K562 (cell line): ENCODE results near the gene FAM98C. TPM values are rescaled to one million over a fixed set of nuclear protein-coding genes. Genes with fewer than 3 reads are reported as not detected.

Experiments
- polyA plus RNA-seq, 8 experiments: library from polyadenylated mRNA; depleted of rRNA in 4 of 8; stranded (reverse) in 5 of 8; unstranded in 3 of 8; fragments of >200 nt; fragmentation: Nextera tagmentation in 2 of 8; fragmentation: Illumina TruSeq in 1 of 8; extraction: Ambion mirVana in 2 of 8; extraction: Trizol in 1 of 8; gene quantifications; 2 replicates each; pipeline versions ENCODE4 v1.2.1 to v1.2.3, GENCODE V29; 2011 to 2014; ENCODE audit warnings: inconsistent platforms in 1 of 8, missing spikeins in 1 of 8
- total RNA-seq, 7 experiments: library from RNA; depleted of rRNA in 6 of 7; stranded (reverse); fragments of >200 nt in 6 of 7; fragmentation: Illumina TruSeq in 2 of 7; extraction: Trizol in 2 of 7; gene quantifications; 2 replicates each; pipeline versions ENCODE4 v1.2.1 to v1.2.3, GENCODE V29; 2011 to 2021; ENCODE audit warnings: low replicate concordance in 1 of 7

Gene FAM98C
- total and polyA plus RNA-seq, 9 of the 15 experiments (the other 6 are each of a cell fraction or from before 2014, with no cell fraction given): 1.7 to 43.8 (median 13.7) TPM

Other genes starting within 250 kb of the FAM98C start
Only the 7 nearest of the 15 such genes appear.
- gene KCNK6, start 83.2 kb upstream of the FAM98C start, total RNA-seq (2014; rRNA removed): 0.05 and 0.12 TPM in 2 replicates
- gene KCNK6, start 83.2 kb upstream of the FAM98C start, total RNA-seq (2014; rRNA removed; fragmentation: Illumina TruSeq; extraction: Trizol): 0.06 and 0.15 TPM in 2 replicates
- gene KCNK6, start 83.2 kb upstream of the FAM98C start, total RNA-seq (2015; rRNA removed; fragmentation: Illumina TruSeq; extraction: Trizol): 0.04 and 0.07 TPM in 2 replicates
- 0.18 and 0.31 TPM in 2 replicates for gene KCNK6, start 83.2 kb upstream of the FAM98C start, total RNA-seq (2021)
- 0.07 and 0.16 TPM in 2 replicates for gene KCNK6, start 83.2 kb upstream of the FAM98C start, polyA plus RNA-seq (2011; rRNA removed)
- 0.08 and 0.42 TPM in 2 replicates for gene KCNK6, start 83.2 kb upstream of the FAM98C start, polyA plus RNA-seq (2014; fragmentation: Illumina TruSeq; extraction: Trizol)
- under 1 TPM; 0.24 to 0.27 TPM for gene KCNK6, start 83.2 kb upstream of the FAM98C start, polyA plus RNA-seq (2014; fragmentation: Nextera tagmentation; extraction: Ambion mirVana)
- gene KCNK6, start 83.2 kb upstream of the FAM98C start, polyA plus RNA-seq (2014; rRNA removed): 0.07 and 0.08 TPM in 2 replicates
- gene CATSPERG, start 67.3 kb upstream of the FAM98C start, total RNA-seq (2014; rRNA removed): 0.37 TPM in 1 of 2 replicates, not detected in the other
- 0.41 and 0.58 TPM in 2 replicates for gene CATSPERG, start 67.3 kb upstream of the FAM98C start, total RNA-seq (2014; rRNA removed; fragmentation: Illumina TruSeq; extraction: Trizol)
- gene CATSPERG, start 67.3 kb upstream of the FAM98C start, total RNA-seq (2015; rRNA removed; fragmentation: Illumina TruSeq; extraction: Trizol): 0.72 and 0.76 TPM in 2 replicates
- gene CATSPERG, start 67.3 kb upstream of the FAM98C start, total RNA-seq (2021): 1.8 and 2.2 TPM in 2 replicates
- gene CATSPERG, start 67.3 kb upstream of the FAM98C start, polyA plus RNA-seq (2011; rRNA removed): 0.56 and 1.0 TPM in 2 replicates
- 0.15 and 0.30 TPM in 2 replicates for gene CATSPERG, start 67.3 kb upstream of the FAM98C start, polyA plus RNA-seq (2014; fragmentation: Illumina TruSeq; extraction: Trizol)
- under 1 TPM in 1 of 2 experiments, not detected in 1; 0.07 TPM for gene CATSPERG, start 67.3 kb upstream of the FAM98C start, polyA plus RNA-seq (2014; fragmentation: Nextera tagmentation; extraction: Ambion mirVana)
- gene CATSPERG, start 67.3 kb upstream of the FAM98C start, polyA plus RNA-seq (2014; rRNA removed): 0.97 and 1.1 TPM in 2 replicates
- 379 and 498 TPM in 2 replicates for gene PSMD8, start 28.5 kb upstream of the FAM98C start, total RNA-seq (2014; rRNA removed)
- 222 and 257 TPM in 2 replicates for gene PSMD8, start 28.5 kb upstream of the FAM98C start, total RNA-seq (2014; rRNA removed; fragmentation: Illumina TruSeq; extraction: Trizol)
- 315 and 317 TPM in 2 replicates for gene PSMD8, start 28.5 kb upstream of the FAM98C start, total RNA-seq (2015; rRNA removed; fragmentation: Illumina TruSeq; extraction: Trizol)
- gene PSMD8, start 28.5 kb upstream of the FAM98C start, total RNA-seq (2021): 304 and 317 TPM in 2 replicates
- 561 and 583 TPM in 2 replicates for gene PSMD8, start 28.5 kb upstream of the FAM98C start, polyA plus RNA-seq (2011; rRNA removed)
- gene PSMD8, start 28.5 kb upstream of the FAM98C start, polyA plus RNA-seq (2014; fragmentation: Illumina TruSeq; extraction: Trizol): 377 and 397 TPM in 2 replicates
- 100 to 1,000 TPM; 130 to 244 TPM for gene PSMD8, start 28.5 kb upstream of the FAM98C start, polyA plus RNA-seq (2014; fragmentation: Nextera tagmentation; extraction: Ambion mirVana)
- 372 and 502 TPM in 2 replicates for gene PSMD8, start 28.5 kb upstream of the FAM98C start, polyA plus RNA-seq (2014; rRNA removed)
- not detected in 2 replicates for gene GGN, start 15.1 kb upstream of the FAM98C start, total RNA-seq (2014; rRNA removed)
- gene GGN, start 15.1 kb upstream of the FAM98C start, total RNA-seq (2014; rRNA removed; fragmentation: Illumina TruSeq; extraction: Trizol): not detected in 2 replicates
- not detected in 2 replicates for gene GGN, start 15.1 kb upstream of the FAM98C start, total RNA-seq (2015; rRNA removed; fragmentation: Illumina TruSeq; extraction: Trizol)
- gene GGN, start 15.1 kb upstream of the FAM98C start, total RNA-seq (2021): 0.25 and 0.33 TPM in 2 replicates
- 0.12 TPM in 1 of 2 replicates, not detected in the other for gene GGN, start 15.1 kb upstream of the FAM98C start, polyA plus RNA-seq (2011; rRNA removed)
- not detected in 2 replicates for gene GGN, start 15.1 kb upstream of the FAM98C start, polyA plus RNA-seq (2014; fragmentation: Illumina TruSeq; extraction: Trizol)
- not detected for gene GGN, start 15.1 kb upstream of the FAM98C start, polyA plus RNA-seq (2014; fragmentation: Nextera tagmentation; extraction: Ambion mirVana)
- 0.15 and 0.16 TPM in 2 replicates for gene GGN, start 15.1 kb upstream of the FAM98C start, polyA plus RNA-seq (2014; rRNA removed)
- gene SPRED3, start 14.4 kb upstream of the FAM98C start, total RNA-seq (2014; rRNA removed): 0.05 and 0.41 TPM in 2 replicates
- 0.32 and 0.36 TPM in 2 replicates for gene SPRED3, start 14.4 kb upstream of the FAM98C start, total RNA-seq (2014; rRNA removed; fragmentation: Illumina TruSeq; extraction: Trizol)
- gene SPRED3, start 14.4 kb upstream of the FAM98C start, total RNA-seq (2015; rRNA removed; fragmentation: Illumina TruSeq; extraction: Trizol): 0.15 and 0.25 TPM in 2 replicates
- 0.81 and 0.95 TPM in 2 replicates for gene SPRED3, start 14.4 kb upstream of the FAM98C start, total RNA-seq (2021)
- 0.47 and 0.62 TPM in 2 replicates for gene SPRED3, start 14.4 kb upstream of the FAM98C start, polyA plus RNA-seq (2011; rRNA removed)
- 0.30 and 0.89 TPM in 2 replicates for gene SPRED3, start 14.4 kb upstream of the FAM98C start, polyA plus RNA-seq (2014; fragmentation: Illumina TruSeq; extraction: Trizol)
- gene SPRED3, start 14.4 kb upstream of the FAM98C start, polyA plus RNA-seq (2014; fragmentation: Nextera tagmentation; extraction: Ambion mirVana): under 1 TPM; 0.21 to 0.25 TPM
- gene SPRED3, start 14.4 kb upstream of the FAM98C start, polyA plus RNA-seq (2014; rRNA removed): 0.63 and 1.3 TPM in 2 replicates
- 2.8 and 3.8 TPM in 2 replicates for gene RASGRP4, start 23.1 kb downstream of the FAM98C start, total RNA-seq (2014; rRNA removed)
- 1.1 TPM in 2 replicates for gene RASGRP4, start 23.1 kb downstream of the FAM98C start, total RNA-seq (2014; rRNA removed; fragmentation: Illumina TruSeq; extraction: Trizol)
- gene RASGRP4, start 23.1 kb downstream of the FAM98C start, total RNA-seq (2015; rRNA removed; fragmentation: Illumina TruSeq; extraction: Trizol): 3.5 and 3.8 TPM in 2 replicates
- 3.9 TPM in 2 replicates for gene RASGRP4, start 23.1 kb downstream of the FAM98C start, total RNA-seq (2021)
- 4.5 and 11.4 TPM in 2 replicates for gene RASGRP4, start 23.1 kb downstream of the FAM98C start, polyA plus RNA-seq (2011; rRNA removed)
- 4.4 and 4.8 TPM in 2 replicates for gene RASGRP4, start 23.1 kb downstream of the FAM98C start, polyA plus RNA-seq (2014; fragmentation: Illumina TruSeq; extraction: Trizol)
- gene RASGRP4, start 23.1 kb downstream of the FAM98C start, polyA plus RNA-seq (2014; fragmentation: Nextera tagmentation; extraction: Ambion mirVana): under 1 TPM; 0.39 to 0.55 TPM
- 3.4 and 4.6 TPM in 2 replicates for gene RASGRP4, start 23.1 kb downstream of the FAM98C start, polyA plus RNA-seq (2014; rRNA removed)
- 4.6 and 5.1 TPM in 2 replicates for gene RYR1, start 30.6 kb downstream of the FAM98C start, total RNA-seq (2014; rRNA removed)
- gene RYR1, start 30.6 kb downstream of the FAM98C start, total RNA-seq (2014; rRNA removed; fragmentation: Illumina TruSeq; extraction: Trizol): 2.3 and 2.9 TPM in 2 replicates
- gene RYR1, start 30.6 kb downstream of the FAM98C start, total RNA-seq (2015; rRNA removed; fragmentation: Illumina TruSeq; extraction: Trizol): 2.7 and 3.1 TPM in 2 replicates
- gene RYR1, start 30.6 kb downstream of the FAM98C start, total RNA-seq (2021): 5.3 and 7.4 TPM in 2 replicates
- 3.0 and 3.7 TPM in 2 replicates for gene RYR1, start 30.6 kb downstream of the FAM98C start, polyA plus RNA-seq (2011; rRNA removed)
- gene RYR1, start 30.6 kb downstream of the FAM98C start, polyA plus RNA-seq (2014; fragmentation: Illumina TruSeq; extraction: Trizol): 6.0 and 7.4 TPM in 2 replicates
- gene RYR1, start 30.6 kb downstream of the FAM98C start, polyA plus RNA-seq (2014; fragmentation: Nextera tagmentation; extraction: Ambion mirVana): under 1 TPM; 0.11 to 0.58 TPM
- 5.6 and 6.6 TPM in 2 replicates for gene RYR1, start 30.6 kb downstream of the FAM98C start, polyA plus RNA-seq (2014; rRNA removed)